ENCODE measurements around the gene ANKS1B. TPM values are rescaled to one million over a fixed set of nuclear protein-coding genes. Genes with fewer than 3 reads are reported as not detected.

ANKS1B gene
- total RNA-seq, 1 experiment from 2014 or later: 0.54 TPM

DNA sequence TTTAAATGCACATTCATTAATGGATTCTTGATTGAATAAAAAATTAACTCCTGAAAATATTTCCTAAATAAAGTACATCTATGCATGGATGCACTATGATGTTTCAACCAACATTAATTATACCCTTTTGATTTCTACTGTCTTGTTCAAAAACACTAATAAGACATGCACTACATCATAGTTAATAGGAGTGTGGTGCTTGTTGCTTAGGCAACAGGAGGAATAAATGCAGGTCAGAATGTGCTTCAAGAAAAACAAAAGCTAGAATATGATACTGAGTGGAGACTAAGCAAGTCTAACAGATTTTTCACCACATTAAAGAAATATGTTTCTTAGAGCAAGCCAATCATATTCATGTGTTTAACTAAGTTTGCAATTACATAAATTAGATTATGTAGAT, 833.0 kb downstream of the ANKS1B start:
- H3K9me3 ChIP-seq (ENCODE audit: control insufficient read depth in 1 of 2, insufficient read depth in 1 of 2, low read depth in 1 of 2, low read length in 2 of 2): no peaks in the 10 kb centered on the region
- POLR2A ChIA-PET: no interaction called here
- CTCF ChIA-PET: no interaction called here
- no peak overlapping the region for H3K4me3 ChIP-seq (replicated peaks in 1 of 2; ENCODE audit: low read depth in 1 of 2, low read length in 2 of 2)
- H3K79me2 ChIP-seq (ENCODE audit: insufficient read depth, low read length): no peaks in the 10 kb centered on the region
- no peak for DNase-seq (ENCODE audit: low read depth, low spot score)
- H3K4me1 ChIP-seq (ENCODE audit: control insufficient read depth in 1 of 2, insufficient read depth in 2 of 2, low read length in 2 of 2): no peaks in the 10 kb centered on the region
- no peak overlapping the region for H3K27ac ChIP-seq (ENCODE audit: low read depth, low read length)
- H3K27me3 ChIP-seq (ENCODE audit: insufficient read depth, low read length): peaks cover 32% of the 10 kb centered on the region
- H3K4me2 ChIP-seq (ENCODE audit: low read length): no peak overlapping the region
- RAD21 ChIA-PET (ENCODE audit: low non-redundant PET in 1 of 2, low total read pairs in 2 of 2, uncharacterized antibody in 2 of 2, unreplicated experiment in 2 of 2): no interaction called here
- TF ChIP-seq SIN3A (IDR thresholded peaks at IDR 0.05; ENCODE audit: low read depth) (no peak), ZNF274 (IDR thresholded peaks at IDR 0.05; ENCODE audit: low read depth, low read length) (no peak), EZH2 (IDR thresholded peaks at IDR 0.05) (no peak), ZFX (IDR thresholded peaks at IDR 0.05) (no peak), POLR2A (IDR thresholded peaks at IDR 0.05; ENCODE audit: borderline replicate concordance, extremely low read depth, insufficient read depth, insufficient read length) (no peak), RAD21 (IDR thresholded peaks at IDR 0.05; ENCODE audit: low read depth) (no peak), JUND (IDR thresholded peaks at IDR 0.05) (no peak), TCF7L2 (IDR thresholded peaks at IDR 0.05; ENCODE audit: borderline replicate concordance, extremely low read depth, insufficient read depth, insufficient read length) (no peak), EGR1 (IDR thresholded peaks at IDR 0.05; ENCODE audit: low read depth) (no peak)
- TF ChIP-seq, protein P1, sequence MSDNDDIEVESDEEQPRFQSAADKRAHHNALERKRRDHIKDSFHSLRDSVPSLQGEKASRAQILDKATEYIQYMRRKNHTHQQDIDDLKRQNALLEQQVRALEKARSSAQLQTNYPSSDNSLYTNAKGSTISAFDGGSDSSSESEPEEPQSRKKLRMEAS (IDR thresholded peaks at IDR 0.05): no peak
- TF ChIP-seq, protein P2, sequence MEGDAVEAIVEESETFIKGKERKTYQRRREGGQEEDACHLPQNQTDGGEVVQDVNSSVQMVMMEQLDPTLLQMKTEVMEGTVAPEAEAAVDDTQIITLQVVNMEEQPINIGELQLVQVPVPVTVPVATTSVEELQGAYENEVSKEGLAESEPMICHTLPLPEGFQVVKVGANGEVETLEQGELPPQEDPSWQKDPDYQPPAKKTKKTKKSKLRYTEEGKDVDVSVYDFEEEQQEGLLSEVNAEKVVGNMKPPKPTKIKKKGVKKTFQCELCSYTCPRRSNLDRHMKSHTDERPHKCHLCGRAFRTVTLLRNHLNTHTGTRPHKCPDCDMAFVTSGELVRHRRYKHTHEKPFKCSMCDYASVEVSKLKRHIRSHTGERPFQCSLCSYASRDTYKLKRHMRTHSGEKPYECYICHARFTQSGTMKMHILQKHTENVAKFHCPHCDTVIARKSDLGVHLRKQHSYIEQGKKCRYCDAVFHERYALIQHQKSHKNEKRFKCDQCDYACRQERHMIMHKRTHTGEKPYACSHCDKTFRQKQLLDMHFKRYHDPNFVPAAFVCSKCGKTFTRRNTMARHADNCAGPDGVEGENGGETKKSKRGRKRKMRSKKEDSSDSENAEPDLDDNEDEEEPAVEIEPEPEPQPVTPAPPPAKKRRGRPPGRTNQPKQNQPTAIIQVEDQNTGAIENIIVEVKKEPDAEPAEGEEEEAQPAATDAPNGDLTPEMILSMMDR (IDR thresholded peaks at IDR 0.05 in 2 of 3, conservative IDR thresholded peaks at IDR 0.05 in 1 of 3; ENCODE audit: borderline replicate concordance in 1 of 3, insufficient read depth in 1 of 3, low read depth in 2 of 3, low read length in 2 of 3): no peak
- no peaks in the 10 kb centered on the region for H3K36me3 ChIP-seq (ENCODE audit: control insufficient read depth in 1 of 2, insufficient read depth in 2 of 2, low read length in 2 of 2)
- no peak overlapping the region for H2AFZ ChIP-seq (ENCODE audit: low read depth, low read length, poor library complexity, severe bottlenecking)
- no TSS peak for BruUV-seq (replicated peaks)
- no peak overlapping the region for H3K9ac ChIP-seq (ENCODE audit: low read length)
- no peaks in the 10 kb centered on the region for H3K9me2 ChIP-seq (ENCODE audit: insufficient read depth)
- no peaks in the 10 kb centered on the region for H4K20me1 ChIP-seq (ENCODE audit: insufficient read depth)
- ATAC-seq: no peak
- intact Hi-C loops (cut with micrococcal nuclease): no loop called here

Measured in HCT116 (cell line).